ENCODE measurements around the gene POR.
"Not testable (repeated sequence)": the region's sequence is repeated elsewhere in the genome, so short reads cannot be mapped to it uniquely, and the experiment has no call there.

The POR gene

DNA sequence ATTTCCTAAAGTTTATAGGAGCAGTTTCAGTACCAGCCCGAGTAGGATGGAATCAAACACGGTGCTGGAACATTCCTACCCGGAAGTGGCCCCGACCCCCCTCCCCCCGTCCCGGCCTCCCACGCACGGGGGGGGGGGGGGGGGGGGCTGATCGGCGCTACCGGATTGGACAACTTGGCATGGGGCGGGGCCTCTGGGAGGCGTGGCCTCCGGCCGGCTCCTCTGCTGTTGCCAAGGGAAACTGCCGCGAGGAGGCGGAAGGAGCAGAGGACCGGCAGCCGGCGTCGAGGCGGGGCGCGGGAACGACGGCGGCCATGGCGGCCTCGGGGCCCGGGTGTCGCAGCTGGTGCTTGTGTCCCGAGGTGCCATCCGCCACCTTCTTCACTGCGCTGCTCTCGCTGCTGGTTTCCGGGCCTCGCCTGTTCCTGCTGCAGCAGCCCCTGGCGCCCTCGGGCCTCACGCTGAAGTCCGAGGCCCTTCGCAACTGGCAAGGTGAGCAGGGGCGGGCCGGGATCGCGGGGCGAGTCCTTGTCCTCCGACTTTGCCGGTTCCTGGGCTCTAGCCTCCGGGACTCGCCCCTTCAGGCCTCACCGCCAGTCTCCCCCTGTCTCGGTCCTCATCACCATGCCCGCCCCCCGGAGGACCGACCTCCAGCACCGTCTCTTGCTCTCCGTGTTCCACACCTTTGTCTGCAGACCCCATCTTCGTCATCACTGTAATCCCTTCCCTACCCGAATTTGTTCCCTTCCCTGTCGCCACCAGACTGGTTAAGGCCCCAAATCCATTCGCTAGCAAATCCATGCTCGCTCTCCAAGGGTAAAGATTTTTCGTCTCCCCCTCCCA, 36.0 kb upstream of the POR start, which contains the start of gene RHBDD2:
RHBDD2 (plus strand) TSS at position 266 of the 843 bp plus-strand sequence; CDS start at position 315, 49 bp downstream.
- DNase-seq (ENCODE audit: low read depth) = peak; percentile 64
- peak within 1 kb of the TSS; percentile 99 for H3K4me3 ChIP-seq (ENCODE audit: control insufficient read depth, low read depth, low read length)

DNA sequence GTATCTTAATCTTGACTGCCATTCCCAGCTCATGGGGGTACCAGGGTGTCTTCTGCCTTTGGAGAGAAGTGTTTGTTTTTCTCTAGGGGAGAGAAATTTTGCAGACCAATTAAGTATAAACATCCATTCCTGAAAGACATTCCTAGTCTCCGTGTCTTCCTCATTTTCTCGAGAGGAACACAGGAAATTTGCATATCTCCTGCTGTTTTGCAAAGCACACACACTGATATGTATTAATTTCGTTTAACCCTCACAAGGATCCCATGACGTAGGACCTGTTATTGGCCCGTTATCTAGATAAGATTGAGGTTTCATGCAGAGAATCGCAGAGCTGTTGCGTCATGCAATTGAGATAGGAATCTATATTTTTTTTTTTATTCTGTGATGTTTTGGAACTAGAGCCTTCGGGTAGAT, 35.2 kb upstream of the POR start:
- H3K4me3 ChIP-seq (ENCODE audit: control insufficient read depth, low read depth, low read length) = peak overlapping the region; percentile 99
- DNase-seq (ENCODE audit: low read depth) = no peak
- TF ChIP-seq, protein P1, sequence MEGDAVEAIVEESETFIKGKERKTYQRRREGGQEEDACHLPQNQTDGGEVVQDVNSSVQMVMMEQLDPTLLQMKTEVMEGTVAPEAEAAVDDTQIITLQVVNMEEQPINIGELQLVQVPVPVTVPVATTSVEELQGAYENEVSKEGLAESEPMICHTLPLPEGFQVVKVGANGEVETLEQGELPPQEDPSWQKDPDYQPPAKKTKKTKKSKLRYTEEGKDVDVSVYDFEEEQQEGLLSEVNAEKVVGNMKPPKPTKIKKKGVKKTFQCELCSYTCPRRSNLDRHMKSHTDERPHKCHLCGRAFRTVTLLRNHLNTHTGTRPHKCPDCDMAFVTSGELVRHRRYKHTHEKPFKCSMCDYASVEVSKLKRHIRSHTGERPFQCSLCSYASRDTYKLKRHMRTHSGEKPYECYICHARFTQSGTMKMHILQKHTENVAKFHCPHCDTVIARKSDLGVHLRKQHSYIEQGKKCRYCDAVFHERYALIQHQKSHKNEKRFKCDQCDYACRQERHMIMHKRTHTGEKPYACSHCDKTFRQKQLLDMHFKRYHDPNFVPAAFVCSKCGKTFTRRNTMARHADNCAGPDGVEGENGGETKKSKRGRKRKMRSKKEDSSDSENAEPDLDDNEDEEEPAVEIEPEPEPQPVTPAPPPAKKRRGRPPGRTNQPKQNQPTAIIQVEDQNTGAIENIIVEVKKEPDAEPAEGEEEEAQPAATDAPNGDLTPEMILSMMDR (IDR thresholded peaks at IDR 0.05; ENCODE audit: control insufficient read depth, insufficient read depth, low read depth, low read length, missing control alignments) = no peak

More for the DNA sequence above, 36.0 kb upstream of the POR start, which contains the start of gene RHBDD2:
- TF ChIP-seq, protein P1 (IDR thresholded peaks at IDR 0.05; ENCODE audit: control insufficient read depth, insufficient read depth, low read depth, low read length, missing control alignments) = no peak

- peak overlapping the region; percentile 99 for H3K4me3 ChIP-seq (ENCODE audit: control insufficient read depth, low read depth, low read length)
- DNase-seq (ENCODE audit: low read depth) = no peak
- TF ChIP-seq, protein P1 (IDR thresholded peaks at IDR 0.05; ENCODE audit: control insufficient read depth, insufficient read depth, low read depth, low read length, missing control alignments) = no peak
These were observed 34.7 kb upstream of the POR start for GRCh38 chr7:75880242-75880641.

DNA sequence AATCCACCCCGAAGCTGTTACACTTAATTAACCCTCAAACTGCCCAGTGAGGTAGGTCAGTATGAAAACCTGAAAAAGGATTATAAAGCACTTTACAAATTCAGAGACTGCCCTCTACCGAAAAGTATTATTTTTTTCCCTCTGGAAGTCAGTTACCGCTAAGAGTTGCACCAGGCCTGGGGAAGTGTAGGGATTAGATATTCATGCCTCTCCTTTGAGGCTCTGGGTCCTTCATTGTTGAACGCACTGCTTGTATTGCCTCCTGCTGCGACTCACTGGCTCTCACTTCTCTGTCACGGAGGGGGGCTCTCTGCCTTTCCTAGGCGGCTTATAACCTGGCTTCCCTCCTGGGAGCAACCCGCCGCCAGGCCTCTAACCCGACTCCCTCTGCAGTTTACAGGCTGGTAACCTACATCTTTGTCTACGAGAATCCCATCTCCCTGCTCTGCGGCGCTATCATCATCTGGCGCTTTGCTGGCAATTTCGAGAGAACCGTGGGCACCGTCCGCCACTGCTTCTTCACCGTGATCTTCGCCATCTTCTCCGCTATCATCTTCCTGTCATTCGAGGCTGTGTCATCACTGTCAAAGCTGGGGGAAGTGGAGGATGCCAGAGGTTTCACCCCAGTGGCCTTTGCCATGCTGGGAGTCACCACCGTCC, 33.4 kb upstream of the POR start:
- no peak for DNase-seq (ENCODE audit: low read depth)
- H3K4me3 ChIP-seq (ENCODE audit: control insufficient read depth, low read depth, low read length) = no peak overlapping the region
- TF ChIP-seq, protein P1 (IDR thresholded peaks at IDR 0.05; ENCODE audit: control insufficient read depth, insufficient read depth, low read depth, low read length, missing control alignments) = no peak

DNA sequence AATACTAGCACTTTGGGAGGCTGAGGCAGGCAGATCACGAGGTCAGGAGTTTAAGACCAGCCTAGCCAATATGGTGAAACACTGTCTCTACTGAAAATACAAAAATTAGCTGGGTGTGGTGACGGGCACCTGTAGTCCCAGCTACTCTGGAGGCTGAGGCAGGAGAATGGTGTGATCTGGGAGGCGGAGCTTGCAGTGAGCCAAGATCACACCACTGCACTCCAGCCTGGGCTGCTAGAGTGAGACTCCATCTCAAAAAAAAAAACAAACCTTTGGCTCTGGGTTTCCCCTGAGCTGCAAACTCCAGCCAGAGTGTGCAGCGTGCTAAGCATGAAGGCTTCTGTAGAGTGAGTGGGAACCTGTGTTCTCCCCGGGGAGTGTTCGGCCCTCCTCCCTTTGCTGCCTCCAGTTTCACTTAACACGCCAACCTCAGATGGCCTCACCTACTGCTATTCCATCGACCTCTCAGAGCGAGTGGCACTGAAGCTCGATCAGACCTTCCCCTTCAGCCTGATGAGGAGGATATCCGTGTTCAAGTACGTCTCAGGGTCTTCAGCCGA, 31.6 kb upstream of the POR start:
- H3K4me3 ChIP-seq (ENCODE audit: control insufficient read depth, low read depth, low read length); DNase-seq (ENCODE audit: low read depth): not testable (repeated sequence)

DNA sequence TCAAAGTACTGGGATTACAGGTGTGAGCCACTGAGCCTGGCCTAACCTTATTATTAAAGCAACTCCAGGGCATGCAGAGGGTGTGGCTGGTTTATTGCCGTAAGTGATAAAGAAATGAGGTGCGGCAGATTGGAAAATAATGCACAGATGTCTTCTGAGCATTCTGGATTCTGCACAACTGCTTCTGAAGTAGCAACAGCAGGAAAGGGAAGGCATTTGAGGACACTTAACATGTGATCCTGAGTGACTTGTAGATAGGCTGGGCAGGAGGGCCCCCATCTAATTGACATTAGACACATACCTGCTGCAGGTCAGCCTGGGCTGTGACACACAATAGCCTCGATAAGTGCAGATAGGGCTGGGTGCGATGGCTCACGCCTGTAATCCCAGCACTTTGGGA, 30.5 kb upstream of the POR start:
- TF ChIP-seq, protein P1 (IDR thresholded peaks at IDR 0.05; ENCODE audit: control insufficient read depth, insufficient read depth, low read depth, low read length, missing control alignments) = no peak
- no peak overlapping the region for H3K4me3 ChIP-seq (ENCODE audit: control insufficient read depth, low read depth, low read length)
- no peak for DNase-seq (ENCODE audit: low read depth)

- DNase-seq (ENCODE audit: low read depth) = no peak
- TF ChIP-seq, protein P1 (IDR thresholded peaks at IDR 0.05; ENCODE audit: control insufficient read depth, insufficient read depth, low read depth, low read length, missing control alignments) = no peak
- H3K4me3 ChIP-seq (ENCODE audit: control insufficient read depth, low read depth, low read length) = no peak overlapping the region
These were observed 29.9 kb upstream of the POR start for GRCh38 chr7:75885036-75885435.

Data from AG09309 (cell line).